ENCODE measurements around the gene ARHGAP10. TPM values are rescaled to one million over a fixed set of nuclear protein-coding genes. Genes with fewer than 3 reads are reported as not detected.

ARHGAP10 gene
- total RNA-seq, 2 donors from 2014 or later = 23.9 to 28.7 TPM

- Histone ChIP-seq H3K4me3 (no peak overlapping the region), H3K27ac (peak overlapping the region in 3 of 4 donors; percentile 3 to 71 (median 58)), H3K27me3 (no peaks in the 10 kb centered on the region), H3K4me1 (peaks cover 44% of the 10 kb centered on the region), H3K9me3 (no peaks in the 10 kb centered on the region), H3K36me3 (replicated peaks in 1 of 2; ENCODE audit: insufficient read depth in 1 of 2, low read depth in 2 of 2) (no peaks in the 10 kb centered on the region)
- DNase-seq (peak in 2 of 4 donors; percentile 38 to 71), ATAC-seq (peak; percentile 79)
- 48 to 58% methylated on average over 5 of the region's 5 CpGs for WGBS, 2 donors
- intact Hi-C loops (cut with DNase I) = no loop called here
- no peak for TF ChIP-seq CTCF (IDR thresholded peaks at IDR 0.05)
These were observed 99.8 kb downstream of the ARHGAP10 start for GRCh38 chr4:147831551-147832171.

- DNase-seq (no peak), ATAC-seq (no peak)
- intact Hi-C loops (cut with DNase I) = no loop called here
- Histone ChIP-seq H3K4me1 (peaks cover 32% of the 10 kb centered on the region), H3K4me3 (no peak overlapping the region), H3K27me3 (no peaks in the 10 kb centered on the region), H3K9me3 (no peaks in the 10 kb centered on the region), H3K27ac (no peak overlapping the region), H3K36me3 (replicated peaks in 1 of 2; ENCODE audit: insufficient read depth in 1 of 2, low read depth in 2 of 2) (no peaks in the 10 kb centered on the region)
- WGBS, 2 donors = 88 to 92% methylated on average over 2 of the region's 2 CpGs
- TF ChIP-seq CTCF (IDR thresholded peaks at IDR 0.05) (no peak), POLR2A (IDR thresholded peaks at IDR 0.05) (no peak)
These were observed 101.4 kb downstream of the ARHGAP10 start for GRCh38 chr4:147833254-147833653.

- Histone ChIP-seq H3K4me3 (no peak overlapping the region), H3K27ac (no peak overlapping the region), H3K27me3 (no peaks in the 10 kb centered on the region), H3K4me1 (peaks cover 30% of the 10 kb centered on the region), H3K9me3 (no peaks in the 10 kb centered on the region), H3K36me3 (replicated peaks in 1 of 2; ENCODE audit: insufficient read depth in 1 of 2, low read depth in 2 of 2) (no peaks in the 10 kb centered on the region)
- TF ChIP-seq CTCF (IDR thresholded peaks at IDR 0.05) = no peak
- no peak for TF ChIP-seq POLR2A (IDR thresholded peaks at IDR 0.05)
- WGBS, 2 donors = 80 to 83% methylated on average over 2 of the region's 2 CpGs
- no peak for DNase-seq
- no peak for ATAC-seq
- intact Hi-C loops (cut with DNase I) = no loop called here
These were observed 101.9 kb downstream of the ARHGAP10 start for GRCh38 chr4:147833741-147834140.

GRCh38 chr4:147834480-147834879 lies 102.6 kb downstream of the ARHGAP10 start:
- DNase-seq (no peak), ATAC-seq (no peak)
- no peak for TF ChIP-seq CTCF (IDR thresholded peaks at IDR 0.05)
- no peak for TF ChIP-seq POLR2A (IDR thresholded peaks at IDR 0.05)
- Histone ChIP-seq H3K4me3 (no peak overlapping the region), H3K36me3 (replicated peaks in 1 of 2; ENCODE audit: insufficient read depth in 1 of 2, low read depth in 2 of 2) (no peaks in the 10 kb centered on the region), H3K9me3 (no peaks in the 10 kb centered on the region), H3K27me3 (no peaks in the 10 kb centered on the region), H3K27ac (no peak overlapping the region), H3K4me1 (peaks cover 22% of the 10 kb centered on the region)
- intact Hi-C loops (cut with DNase I) = no loop called here
- WGBS, 2 donors = 92 to 98% methylated on average over 3 of the region's 3 CpGs

GRCh38 chr4:147836807-147837206 lies 104.9 kb downstream of the ARHGAP10 start:
- ATAC-seq (no peak), DNase-seq (no peak)
- intact Hi-C loops (cut with DNase I) = no loop called here
- H3K4me3 ChIP-seq = no peak overlapping the region
- H3K4me1 ChIP-seq = peaks cover 3% of the 10 kb centered on the region
- no peaks in the 10 kb centered on the region for H3K36me3 ChIP-seq (replicated peaks in 1 of 2; ENCODE audit: insufficient read depth in 1 of 2, low read depth in 2 of 2)
- no peak overlapping the region for H3K27ac ChIP-seq
- TF ChIP-seq CTCF (IDR thresholded peaks at IDR 0.05) (no peak), POLR2A (IDR thresholded peaks at IDR 0.05) (no peak)
- no peaks in the 10 kb centered on the region for H3K27me3 ChIP-seq
- H3K9me3 ChIP-seq = no peaks in the 10 kb centered on the region
- WGBS, 2 donors = 83 to 94% methylated on average over 6 of the region's 6 CpGs
